ENCODE results near the gene DCXR.

DNA sequence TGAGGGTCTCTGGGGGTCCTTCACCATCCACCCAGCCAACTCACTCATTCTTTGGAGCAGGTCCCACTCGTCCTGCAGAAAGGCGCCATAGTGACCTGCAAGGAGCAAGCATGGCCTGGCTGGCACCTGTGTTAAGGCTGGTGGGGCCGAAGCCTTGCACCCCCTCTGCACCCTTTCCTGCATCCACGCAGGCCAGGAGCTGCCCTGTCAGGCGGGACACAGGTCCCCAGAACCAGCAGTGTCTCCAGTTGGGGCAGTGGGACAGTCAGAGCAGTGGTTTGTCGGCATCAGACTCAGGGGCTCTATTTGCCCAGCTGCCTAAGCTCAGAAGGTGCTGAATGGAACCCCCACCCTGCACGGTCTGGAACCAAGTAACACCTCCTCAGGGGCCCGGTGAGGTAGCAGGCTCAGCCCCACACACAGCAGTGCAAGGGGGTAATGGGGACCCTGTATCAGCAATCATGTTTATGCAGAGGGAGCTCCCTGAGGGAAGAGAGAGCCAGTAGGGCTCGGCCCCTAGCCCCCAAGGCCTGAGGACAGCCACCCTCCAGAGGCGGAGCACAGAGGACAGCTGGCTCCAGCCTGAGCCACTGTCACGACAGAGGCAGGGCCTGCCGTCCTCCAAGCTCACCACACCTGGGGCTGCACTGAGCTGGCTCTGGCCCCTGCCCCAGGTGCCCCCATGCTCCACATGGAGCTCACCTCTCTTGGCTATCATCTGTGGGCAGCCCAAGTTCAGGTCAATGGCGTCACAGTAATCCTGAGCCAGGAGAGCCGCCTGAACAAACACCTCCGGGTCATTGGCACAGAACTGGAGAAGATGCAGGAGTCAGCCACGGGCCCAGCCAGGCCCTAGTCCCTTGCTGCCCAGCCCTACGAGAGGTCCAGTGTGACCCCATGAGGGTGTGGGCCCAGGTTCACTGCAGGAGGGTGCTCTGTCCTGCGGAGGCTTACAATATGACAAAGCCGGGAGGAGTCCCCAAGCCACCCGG lies 26.2 kb upstream of the DCXR start:
- TF ChIP-seq, protein P1, sequence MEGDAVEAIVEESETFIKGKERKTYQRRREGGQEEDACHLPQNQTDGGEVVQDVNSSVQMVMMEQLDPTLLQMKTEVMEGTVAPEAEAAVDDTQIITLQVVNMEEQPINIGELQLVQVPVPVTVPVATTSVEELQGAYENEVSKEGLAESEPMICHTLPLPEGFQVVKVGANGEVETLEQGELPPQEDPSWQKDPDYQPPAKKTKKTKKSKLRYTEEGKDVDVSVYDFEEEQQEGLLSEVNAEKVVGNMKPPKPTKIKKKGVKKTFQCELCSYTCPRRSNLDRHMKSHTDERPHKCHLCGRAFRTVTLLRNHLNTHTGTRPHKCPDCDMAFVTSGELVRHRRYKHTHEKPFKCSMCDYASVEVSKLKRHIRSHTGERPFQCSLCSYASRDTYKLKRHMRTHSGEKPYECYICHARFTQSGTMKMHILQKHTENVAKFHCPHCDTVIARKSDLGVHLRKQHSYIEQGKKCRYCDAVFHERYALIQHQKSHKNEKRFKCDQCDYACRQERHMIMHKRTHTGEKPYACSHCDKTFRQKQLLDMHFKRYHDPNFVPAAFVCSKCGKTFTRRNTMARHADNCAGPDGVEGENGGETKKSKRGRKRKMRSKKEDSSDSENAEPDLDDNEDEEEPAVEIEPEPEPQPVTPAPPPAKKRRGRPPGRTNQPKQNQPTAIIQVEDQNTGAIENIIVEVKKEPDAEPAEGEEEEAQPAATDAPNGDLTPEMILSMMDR (conservative IDR thresholded peaks at IDR 0.05; ENCODE audit: low read depth, low read length), result no peak
- TF ChIP-seq EZH2 (IDR thresholded peaks at IDR 0.05; ENCODE audit: low read length, unreplicated experiment), result no peak

Measured in PC-3 (cell line).